Raji (cell line): ENCODE data around the gene WWC1.

Experiments used
- POLR2A ChIP-seq: IDR thresholded peaks from 2 replicates; pipeline ENCODE4 v1.6.1; 2011; ENCODE audit warnings: low read depth, low read length, control low read depth; ENCODE audit not compliant: insufficient read depth

The WWC1 gene

DNA sequence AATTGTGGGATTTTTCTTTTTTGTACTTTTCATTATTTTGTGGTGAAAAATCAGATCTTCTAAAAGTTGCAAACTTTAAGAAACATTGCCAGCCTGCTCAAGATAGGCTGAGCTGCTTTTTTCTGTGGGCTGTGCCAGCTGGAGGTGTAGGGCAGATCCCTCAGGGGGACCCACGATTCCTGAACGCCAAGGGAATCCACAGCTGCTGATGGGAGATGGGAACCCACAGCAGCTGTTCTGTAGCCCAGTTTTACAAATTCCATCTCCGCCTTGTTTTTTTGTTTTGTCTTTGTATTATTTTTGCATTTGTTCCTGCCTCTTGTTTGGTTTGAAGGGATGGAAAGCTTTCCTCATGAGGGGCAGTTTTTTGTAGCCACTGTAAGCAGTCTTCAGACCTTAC lies 91.0 kb downstream of the WWC1 start:
- TF ChIP-seq POLR2A = no peak

DNA sequence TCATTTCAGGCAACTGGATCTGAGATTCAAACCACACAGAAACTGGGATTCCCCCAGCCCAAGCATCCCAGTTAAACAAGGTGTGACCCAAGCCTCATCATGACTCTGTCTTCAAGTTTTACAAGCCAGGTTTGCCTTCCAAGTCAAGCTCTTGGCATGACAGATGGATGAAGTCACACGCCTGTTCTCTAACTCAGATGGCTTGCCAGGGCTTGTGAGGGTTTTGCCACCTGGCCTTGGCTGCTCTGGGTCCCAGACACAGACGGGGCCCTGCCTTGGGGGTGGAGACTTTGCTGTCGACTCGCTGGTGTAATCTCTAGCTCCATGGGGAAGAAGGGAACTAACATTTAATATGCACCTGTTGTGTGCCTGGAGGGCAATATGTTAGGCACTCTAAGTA lies 99.0 kb downstream of the WWC1 start:
- no peak for TF ChIP-seq POLR2A

DNA sequence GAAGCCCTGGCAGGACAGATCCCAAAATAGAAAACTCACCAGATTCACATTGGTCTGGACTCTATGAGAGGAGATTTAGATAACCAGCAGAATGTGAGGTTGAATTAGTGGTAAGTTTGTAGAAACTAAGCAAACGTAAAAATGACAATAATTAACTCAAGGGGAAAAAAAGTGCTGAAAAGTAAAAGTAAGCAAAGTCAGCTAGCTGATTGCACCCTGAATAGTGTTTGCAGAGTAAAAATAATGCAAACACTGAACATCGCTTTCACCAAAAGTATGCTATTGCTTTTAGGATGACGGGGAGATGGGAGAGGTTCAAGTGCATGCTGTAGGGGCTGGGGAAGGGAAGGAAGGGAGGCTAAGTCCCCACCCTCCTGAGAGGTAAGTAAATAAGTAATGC lies 102.3 kb downstream of the WWC1 start:
- no peak for TF ChIP-seq POLR2A

DNA sequence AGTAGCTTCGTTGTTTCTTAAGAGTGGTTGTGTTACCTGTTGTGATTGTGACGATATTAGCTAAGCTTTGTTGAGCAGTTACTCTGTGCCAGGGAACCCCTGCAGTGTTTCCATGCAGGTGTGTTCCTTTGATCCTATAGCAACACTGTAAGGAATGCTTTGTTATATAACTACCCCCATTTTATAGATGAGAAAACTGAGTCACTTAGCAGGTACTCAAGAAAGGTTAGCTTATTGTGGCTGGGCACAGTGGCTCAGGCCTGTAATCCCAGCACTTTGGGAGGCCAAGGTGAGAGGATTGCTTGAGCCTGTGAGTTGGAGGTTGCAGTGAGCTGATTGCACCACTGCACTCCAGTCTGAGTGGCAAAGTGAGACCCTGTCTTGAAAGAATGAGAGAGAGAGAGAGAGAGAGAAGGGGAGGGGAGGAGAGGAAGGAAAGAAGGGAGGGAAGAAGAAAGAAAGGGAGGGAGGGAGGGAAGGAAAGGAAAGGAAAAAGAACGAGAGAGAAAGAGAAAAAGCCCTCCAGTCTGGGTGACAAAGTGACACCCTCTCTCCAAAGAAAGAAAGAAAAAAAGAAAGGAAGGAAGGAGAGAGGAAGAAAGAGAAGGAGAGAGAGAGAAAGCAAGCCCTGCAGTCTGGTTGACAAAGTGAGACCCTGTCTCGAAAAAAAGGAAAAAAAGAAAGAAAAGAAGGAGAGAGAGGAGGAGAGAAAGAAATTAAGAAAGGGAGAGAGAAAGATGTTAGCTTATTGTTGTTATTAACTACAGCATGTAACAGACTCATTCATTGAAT lies 109.2 kb downstream of the WWC1 start:
- no peak for TF ChIP-seq POLR2A

DNA sequence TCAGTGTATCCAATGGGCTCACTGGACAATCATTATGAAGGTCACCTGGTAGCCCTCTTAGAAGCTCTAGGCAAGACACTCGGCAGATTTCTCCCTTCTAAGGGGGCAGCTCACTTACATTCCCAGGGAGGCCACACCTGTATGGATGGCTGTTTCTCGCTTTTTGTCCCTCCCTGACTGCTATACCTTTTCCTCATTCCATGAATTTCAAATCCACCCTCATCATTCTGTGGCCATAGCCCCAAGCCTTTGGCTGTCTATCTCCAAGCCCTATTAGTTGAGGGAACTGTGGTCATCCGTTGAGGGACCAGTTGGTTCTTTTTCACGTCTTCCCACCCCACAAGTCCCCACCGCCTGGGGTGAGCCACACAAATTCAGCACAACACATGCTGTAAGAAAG lies 109.8 kb downstream of the WWC1 start:
- no peak for TF ChIP-seq POLR2A

DNA sequence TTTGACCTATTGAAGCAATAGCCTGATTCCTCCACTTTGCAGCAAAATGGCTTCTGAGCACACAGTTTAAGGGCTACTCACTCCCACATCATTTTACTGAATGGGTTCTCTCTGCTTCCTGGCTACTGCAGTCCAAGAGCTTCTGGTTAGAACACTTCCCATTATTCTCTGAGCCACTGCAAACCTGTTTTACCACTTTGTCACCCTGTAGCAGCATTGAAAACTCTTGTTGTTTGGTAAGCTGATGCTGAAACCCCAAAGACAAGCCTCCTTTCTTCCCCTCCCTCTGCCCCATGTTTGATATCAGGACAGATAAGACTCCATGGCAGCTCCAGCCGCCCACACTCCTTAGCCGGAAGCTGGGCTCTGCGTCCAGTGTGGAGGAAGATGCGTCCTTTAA lies 110.4 kb downstream of the WWC1 start:
- TF ChIP-seq POLR2A = no peak

DNA sequence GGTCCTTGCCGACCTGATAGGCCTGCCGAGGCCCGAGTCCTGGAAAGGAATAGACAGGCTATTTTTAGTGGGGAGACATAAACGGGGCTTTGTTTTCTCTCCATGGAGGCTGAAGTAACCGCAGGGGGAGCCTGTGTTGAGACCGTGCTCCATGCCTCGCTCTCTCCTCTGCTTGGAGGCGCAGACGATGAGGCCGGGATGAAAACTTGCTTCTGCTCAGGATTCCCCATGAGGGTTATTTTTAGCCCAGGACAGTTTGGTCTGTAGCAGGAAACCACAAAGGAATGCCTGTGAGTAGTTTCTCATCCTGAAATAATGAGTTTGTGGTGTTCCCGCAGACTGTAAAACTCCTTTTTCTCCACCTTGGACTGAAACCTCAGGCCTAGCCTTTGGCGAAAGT lies 112.9 kb downstream of the WWC1 start:
- TF ChIP-seq POLR2A = no peak

DNA sequence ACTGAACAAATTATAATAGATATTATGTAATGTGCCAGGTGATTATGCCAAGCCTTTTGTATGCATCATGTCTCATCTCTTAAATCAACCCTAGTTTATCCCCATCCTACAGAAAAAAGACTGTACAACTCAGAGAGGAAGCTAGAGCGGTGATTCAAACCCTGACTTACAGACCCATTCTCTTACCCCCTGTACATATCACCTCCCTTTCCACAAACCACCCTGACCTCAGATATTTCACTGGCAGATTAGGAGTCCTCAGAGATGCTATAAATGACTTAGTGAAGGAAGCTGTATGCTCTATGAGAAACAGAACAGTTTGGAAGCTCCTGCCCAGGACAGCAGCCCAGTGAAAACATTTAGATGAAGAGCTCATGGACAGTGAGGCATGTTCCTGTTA lies 115.8 kb downstream of the WWC1 start:
- no peak for TF ChIP-seq POLR2A

DNA sequence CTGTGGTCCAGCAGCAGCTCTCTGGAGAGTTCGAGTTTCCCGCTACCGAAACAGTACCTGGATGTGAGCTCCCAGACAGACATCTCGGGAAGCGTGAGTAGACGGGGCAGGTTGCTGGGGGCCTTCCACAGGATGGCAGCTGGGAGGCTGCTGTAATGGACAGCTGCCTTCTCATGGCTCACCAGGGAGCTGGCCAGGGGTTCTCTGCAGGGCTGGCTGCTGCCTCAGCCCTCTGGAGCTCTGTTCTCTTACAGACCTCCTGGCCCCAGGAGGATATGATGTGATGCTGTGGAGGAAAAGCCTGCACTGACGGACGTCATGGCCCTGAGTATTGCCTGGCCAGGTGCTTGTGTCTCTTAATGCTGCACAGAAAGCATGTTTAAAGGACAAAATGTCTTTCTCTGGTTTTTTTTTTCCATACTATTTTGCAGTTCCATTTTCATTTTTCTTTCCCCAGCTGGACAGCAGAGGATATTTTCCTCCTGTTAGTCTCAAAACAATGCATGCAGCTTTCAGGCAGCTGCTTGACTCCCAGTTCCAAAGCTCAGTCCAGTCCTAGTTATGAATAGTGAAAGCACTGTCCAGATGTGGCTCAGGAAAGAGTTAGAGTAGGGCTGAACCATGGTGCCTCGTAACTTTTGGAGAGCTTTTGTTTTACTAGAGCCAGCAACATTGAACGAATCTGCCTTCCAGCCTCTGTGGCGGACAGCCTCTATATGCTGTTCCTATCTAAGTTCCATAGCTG lies 117.3 kb downstream of the WWC1 start:
- TF ChIP-seq POLR2A = no peak

DNA sequence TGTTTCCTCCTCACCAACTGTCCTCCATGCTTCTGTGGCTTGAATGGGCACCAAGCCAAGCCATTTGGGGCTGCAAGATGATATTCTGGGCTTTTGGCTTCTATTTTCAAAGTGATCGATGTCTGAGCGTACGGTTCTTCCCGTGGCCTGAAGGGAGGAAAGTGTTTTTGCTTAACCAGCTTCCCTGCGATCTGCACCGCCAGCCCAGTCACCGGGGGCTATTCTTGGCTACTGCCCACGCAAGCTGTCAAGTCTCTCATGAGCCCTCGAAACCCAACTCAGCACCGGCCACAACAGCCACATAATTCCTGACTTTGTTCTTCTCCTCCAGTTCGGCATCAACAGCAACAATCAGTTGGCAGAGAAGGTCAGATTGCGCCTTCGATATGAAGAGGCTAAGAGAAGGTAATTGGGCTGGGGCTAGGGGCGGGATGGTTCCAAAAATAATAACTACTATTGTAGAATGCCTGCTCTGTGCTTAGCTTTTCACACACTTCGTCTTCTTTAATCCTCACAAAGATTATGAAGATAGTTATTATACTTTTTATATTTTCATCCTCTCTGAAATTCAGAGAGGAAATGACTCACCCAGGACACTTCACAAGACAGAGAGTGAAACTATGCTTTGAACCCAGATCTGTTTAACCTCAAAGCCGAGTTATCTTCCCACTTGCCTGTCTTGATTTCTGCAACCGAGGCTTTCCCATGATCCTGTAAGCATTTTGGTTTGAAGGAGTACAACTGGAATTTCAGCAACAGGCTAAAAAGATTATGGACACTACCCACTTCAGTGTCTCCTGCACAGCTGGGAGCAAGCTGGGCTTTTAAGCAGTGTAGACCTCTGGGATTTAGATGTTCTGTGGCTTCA lies 118.4 kb downstream of the WWC1 start:
- TF ChIP-seq POLR2A = no peak

DNA sequence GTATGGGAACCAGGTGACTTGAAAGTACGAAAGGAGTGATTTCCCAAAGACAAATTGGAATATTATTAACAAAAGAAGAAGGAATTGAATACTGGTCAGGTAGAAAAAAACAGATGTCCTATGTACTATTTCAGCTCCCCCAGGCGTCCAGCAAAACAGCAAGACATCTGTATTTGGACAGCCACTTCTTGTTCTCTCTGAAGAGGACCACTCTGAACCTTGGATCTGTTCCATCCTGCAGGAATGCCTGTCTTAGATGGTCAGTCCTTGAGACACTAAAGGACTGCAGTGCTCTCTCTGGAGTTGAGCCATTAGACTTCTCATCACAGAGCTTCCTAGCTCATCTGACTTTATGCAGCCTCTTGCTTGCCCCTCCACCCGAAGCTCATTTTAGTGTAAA lies 120.4 kb downstream of the WWC1 start:
- TF ChIP-seq POLR2A = no peak

DNA sequence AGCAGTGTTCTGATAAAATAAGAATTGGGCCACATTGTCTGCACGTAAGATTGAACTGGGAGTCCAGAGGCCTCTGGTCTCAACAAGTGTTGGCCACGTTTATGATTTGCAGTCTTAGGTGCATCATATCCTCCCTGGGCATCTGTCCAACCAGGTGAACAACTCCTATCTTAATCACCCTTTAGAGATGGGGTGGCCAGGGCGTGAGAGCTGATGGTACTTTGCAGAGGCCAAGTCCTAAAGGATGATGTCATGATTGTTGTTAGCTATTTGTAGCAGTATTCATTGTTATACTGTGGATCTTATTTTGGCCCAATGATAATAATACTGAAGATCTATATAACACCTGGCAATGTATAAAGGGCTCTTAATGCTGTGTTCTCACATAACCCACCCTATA lies 121.6 kb downstream of the WWC1 start:
- no peak for TF ChIP-seq POLR2A

DNA sequence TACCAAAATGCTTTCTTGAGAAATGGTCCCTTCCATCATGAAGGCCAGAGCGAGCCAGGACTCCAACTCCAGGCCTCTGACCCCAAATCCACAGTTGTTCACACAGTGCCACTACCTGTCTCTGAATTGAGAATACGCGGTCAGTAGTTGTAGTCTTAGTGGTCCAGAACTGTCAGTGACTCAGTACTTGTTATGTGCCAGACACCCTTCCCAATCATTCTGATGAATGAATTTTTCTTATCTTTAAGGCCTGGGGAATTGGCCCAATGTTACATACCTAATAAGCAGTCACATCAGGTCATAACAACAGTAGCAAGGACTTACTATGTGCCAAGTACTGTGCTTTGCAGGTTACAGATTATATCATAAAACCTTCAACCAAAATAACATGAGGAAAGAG lies 122.2 kb downstream of the WWC1 start:
- TF ChIP-seq POLR2A = no peak

DNA sequence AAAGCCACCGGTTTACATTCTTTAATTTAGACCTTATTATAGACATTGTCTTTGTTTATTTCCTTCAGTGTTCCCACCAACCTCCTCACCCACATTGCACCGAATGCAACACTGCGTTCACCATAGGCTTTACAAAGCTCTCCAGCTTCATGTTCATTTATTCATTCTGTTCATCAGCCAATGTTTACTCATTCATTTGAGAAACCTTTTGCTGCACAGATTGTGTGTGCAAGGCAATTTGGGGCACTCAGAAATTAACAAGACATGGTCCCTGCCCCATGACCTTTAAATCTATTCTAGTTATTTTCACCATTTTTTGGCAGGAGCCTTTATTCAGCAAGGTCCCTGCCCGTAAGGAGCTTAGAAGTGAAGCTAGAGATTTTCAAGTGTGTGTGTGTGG lies 124.0 kb downstream of the WWC1 start:
- no peak for TF ChIP-seq POLR2A

DNA sequence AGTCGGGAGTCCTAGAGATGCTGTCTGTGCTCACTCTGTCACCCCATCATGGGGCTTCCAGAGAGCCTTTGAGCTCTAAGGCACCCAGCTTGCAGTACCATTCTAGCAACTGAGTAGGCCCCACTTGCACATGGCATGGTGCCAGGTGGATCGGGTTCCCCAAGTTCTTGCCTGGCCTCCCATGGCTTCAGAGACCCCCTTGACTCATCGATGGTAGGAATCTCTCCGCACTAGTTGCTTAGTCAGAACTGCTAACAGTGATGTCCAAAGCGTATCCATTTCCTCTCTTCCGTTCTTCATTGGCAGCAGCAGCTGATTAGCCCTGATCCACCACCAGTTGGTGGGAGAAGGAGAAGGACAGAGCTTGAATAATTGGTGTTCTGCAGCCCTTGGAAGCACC lies 124.5 kb downstream of the WWC1 start:
- TF ChIP-seq POLR2A = no peak

DNA sequence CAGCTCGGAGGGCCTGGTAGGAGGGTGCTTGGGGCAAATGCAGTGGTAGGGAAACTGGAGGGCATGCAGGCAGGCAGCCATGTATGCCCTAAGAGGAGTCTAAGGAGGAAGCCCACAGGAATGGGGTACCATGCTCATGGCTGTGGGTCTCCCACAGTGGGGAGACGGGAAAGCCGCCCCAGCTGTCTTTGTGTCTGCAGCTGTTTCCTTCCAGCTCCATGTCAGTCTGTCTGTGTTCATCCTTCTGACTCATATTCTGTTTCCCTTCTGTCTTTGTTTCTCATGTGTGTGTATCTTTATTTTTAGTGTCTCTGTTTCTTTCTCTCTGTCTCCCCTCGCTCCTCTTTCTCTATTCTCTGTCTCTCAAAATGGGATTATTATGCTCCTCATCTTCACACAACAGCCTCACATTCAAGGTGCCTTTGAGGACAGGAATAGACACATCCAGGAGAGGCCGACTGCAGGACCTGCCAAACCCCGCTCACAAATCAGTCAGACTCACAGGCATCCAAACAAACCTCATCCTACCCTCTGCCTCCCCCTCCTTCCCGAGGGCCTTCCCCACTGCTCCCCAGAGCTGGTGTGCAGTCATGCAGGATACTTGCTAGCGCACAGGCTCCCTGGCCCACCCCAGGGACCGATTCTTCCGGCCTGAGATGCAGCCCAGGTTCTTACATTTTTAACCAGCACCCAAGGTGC lies 126.4 kb downstream of the WWC1 start:
- no peak for TF ChIP-seq POLR2A

DNA sequence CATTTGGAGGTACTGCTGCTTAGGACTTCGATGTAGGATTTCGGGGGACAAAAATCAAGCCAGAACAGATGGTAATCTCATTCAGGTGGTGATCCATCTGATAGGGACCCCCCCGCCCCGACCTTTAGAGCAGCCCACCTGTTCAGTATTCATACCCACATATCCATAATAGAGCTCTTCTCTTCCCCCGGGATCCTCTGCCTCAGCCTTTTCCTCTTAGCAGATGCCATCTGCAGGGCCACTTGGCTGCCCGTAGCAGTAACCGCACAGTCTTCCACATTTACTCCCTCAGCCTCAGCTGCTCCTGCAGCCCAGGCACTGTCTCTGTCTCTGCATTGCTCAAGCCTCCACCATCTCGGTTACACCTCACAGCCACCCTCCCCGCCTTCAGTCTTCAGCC lies 129.0 kb downstream of the WWC1 start:
- no peak for TF ChIP-seq POLR2A
